Measurements from ENCODE around the gene APRT. TPM values are rescaled to one million over a fixed set of nuclear protein-coding genes. Genes with fewer than 3 reads are reported as not detected.
A peak's percentile ranks its signal among the peaks of the same experiment; 100 is the strongest.

APRT gene
- total RNA-seq, 1 donor from 2014 or later: 116 TPM

- Mint-ChIP-seq H3K27ac (ENCODE audit: unreplicated experiment) (no peak overlapping the region), H3K27me3 (ENCODE audit: low read depth) (peaks cover 12% of the 10 kb centered on the region), H3K9me3 (no peaks in the 10 kb centered on the region), H3K4me3 (peak overlapping the region; percentile 90), H3K4me1 (peaks cover 21% of the 10 kb centered on the region), H3K36me3 (ENCODE audit: low read depth) (no peaks in the 10 kb centered on the region)
- DNase-seq (ENCODE audit: low read depth, low spot score): no peak
- no peak for TF ChIP-seq CTCF (conservative IDR thresholded peaks at IDR 0.05)
Observed at GRCh38 chr16:88807626-88808453, 3.9 kb downstream of the APRT start.

GRCh38 chr16:88807142-88807625 is 4.5 kb downstream of the APRT start:
- Mint-ChIP-seq H3K9me3 (no peaks in the 10 kb centered on the region), H3K27me3 (ENCODE audit: low read depth) (peaks cover 14% of the 10 kb centered on the region), H3K36me3 (ENCODE audit: low read depth) (no peaks in the 10 kb centered on the region), H3K27ac (ENCODE audit: unreplicated experiment) (no peak overlapping the region), H3K4me1 (peaks cover 21% of the 10 kb centered on the region), H3K4me3 (peak overlapping the region; percentile 27)
- DNase-seq (ENCODE audit: low read depth, low spot score): no peak
- no peak for TF ChIP-seq CTCF (conservative IDR thresholded peaks at IDR 0.05)

- Mint-ChIP-seq H3K36me3 (ENCODE audit: low read depth) (no peaks in the 10 kb centered on the region), H3K4me3 (peak overlapping the region; percentile 38), H3K4me1 (peaks cover 18% of the 10 kb centered on the region), H3K9me3 (no peaks in the 10 kb centered on the region), H3K27ac (ENCODE audit: unreplicated experiment) (peak overlapping the region; percentile 35), H3K27me3 (ENCODE audit: low read depth) (peaks cover 14% of the 10 kb centered on the region)
- TF ChIP-seq CTCF (conservative IDR thresholded peaks at IDR 0.05): no peak
- no peak for DNase-seq (ENCODE audit: low read depth, low spot score)
Observed at GRCh38 chr16:88806491-88807111, 5.1 kb downstream of the APRT start.

- Mint-ChIP-seq H3K9me3 (no peaks in the 10 kb centered on the region), H3K36me3 (ENCODE audit: low read depth) (no peaks in the 10 kb centered on the region), H3K4me1 (peaks cover 16% of the 10 kb centered on the region), H3K27ac (ENCODE audit: unreplicated experiment) (no peak overlapping the region), H3K4me3 (peak overlapping the region; percentile 38), H3K27me3 (ENCODE audit: low read depth) (peaks cover 13% of the 10 kb centered on the region)
- DNase-seq (ENCODE audit: low read depth, low spot score): no peak
- no peak for TF ChIP-seq CTCF (conservative IDR thresholded peaks at IDR 0.05)
Observed at GRCh38 chr16:88805887-88806393, 5.8 kb downstream of the APRT start.

- peaks cover 12% of the 10 kb centered on the region for H3K27me3 Mint-ChIP-seq (ENCODE audit: low read depth)
- H3K27ac Mint-ChIP-seq (ENCODE audit: unreplicated experiment): no peak overlapping the region
- H3K4me1 Mint-ChIP-seq: peaks cover 10% of the 10 kb centered on the region
- no peak for TF ChIP-seq CTCF (conservative IDR thresholded peaks at IDR 0.05)
- H3K9me3 Mint-ChIP-seq: no peaks in the 10 kb centered on the region
- DNase-seq (ENCODE audit: low read depth, low spot score): no peak
- H3K36me3 Mint-ChIP-seq (ENCODE audit: low read depth): no peaks in the 10 kb centered on the region
- peak overlapping the region; percentile 71 for H3K4me3 Mint-ChIP-seq
Observed at GRCh38 chr16:88805340-88805715, 6.4 kb downstream of the APRT start.

Measured in neural crest cell (in vitro differentiated cells).